Endothelial cell of umbilical vein (primary cell): ENCODE data around the gene CNTNAP2. TPM values are rescaled to one million over a fixed set of nuclear protein-coding genes. Genes with fewer than 3 reads are reported as not detected.

ENCODE experiments used
- BruUV-seq: library from RNA; stranded (reverse); fragments of 400-500 nt; replicated peaks from 2 replicates; lab custom pipeline; 2021; lab: Mats Ljungman, UMichigan
- CTCF ChIA-PET: fragments of 300-600, 350-600 bp; sonication (Branson Sonifier 250); formaldehyde crosslinking; loops from one replicate; lab custom pipeline; 2021; ENCODE audit warnings: antibody characterized with exemption, inconsistent platforms; lab: Charles Lee
- POLR2A ChIA-PET: fragments of 300-600, 350-600 bp; sonication (Branson Sonifier 250); formaldehyde crosslinking; loops from one replicate; lab custom pipeline; 2021; ENCODE audit warnings: antibody characterized with exemption, inconsistent platforms; lab: Charles Lee
- DNase-seq: peaks from one replicate; pipeline ENCODE4 v3.0.0-alpha.2; 2011; ENCODE audit warnings: low read depth, low spot score
- FAIRE-seq: peaks from 2 replicates; lab custom pipeline; 2011; peaks lifted over from hg19 to GRCh38; lab: Jason Lieb, UNC
- H2AFZ ChIP-seq: 2 replicates; pipeline ENCODE4 v1.6.0; 2012; ENCODE audit warnings: low read depth, low read length, control low read depth, inconsistent platforms
- H3K27ac ChIP-seq: 2 replicates; pipeline ENCODE4 v1.5.1; 2011; ENCODE audit warnings: low read depth, mild to moderate bottlenecking, control low read depth, low read length, moderate library complexity; ENCODE audit not compliant: insufficient read depth
- H3K27me3 ChIP-seq, 2 experiments: 2 replicates each; pipeline versions ENCODE4 v1.6.0 to v1.6.1; 2011; ENCODE audit warnings: low read length in 2 of 2, mixed read lengths in 1 of 2; ENCODE audit not compliant: control insufficient read depth in 2 of 2, insufficient read depth in 2 of 2
- H3K36me3 ChIP-seq, 2 experiments: 2 replicates in 1 of 2; 3 replicates in 1 of 2; pipeline ENCODE4 v1.5.1; 2011; ENCODE audit warnings: low read length in 2 of 2, mild to moderate bottlenecking in 1 of 2, moderate library complexity in 1 of 2; ENCODE audit not compliant: control insufficient read depth in 2 of 2, insufficient read depth in 2 of 2; ENCODE audit errors: extremely low read depth in 1 of 2
- H3K4me1 ChIP-seq: 3 replicates; pipeline ENCODE4 v1.5.1; 2011; ENCODE audit warnings: mild to moderate bottlenecking, low read length; ENCODE audit not compliant: control insufficient read depth, insufficient read depth; ENCODE audit errors: extremely low read depth
- H3K4me2 ChIP-seq: 2 replicates; pipeline ENCODE4 v1.6.1; 2011; ENCODE audit warnings: low read length, control low read depth, mixed read lengths; ENCODE audit not compliant: insufficient read depth
- H3K4me3 ChIP-seq, 3 experiments: fragments of 200-600 bp in 1 of 3; sonication (generic), shearing (Covaris generic) in 1 of 3; replicated peaks in 1 of 3; 2 replicates each; pipeline ENCODE4 v1.5.1; 2011 to 2016; ENCODE audit warnings: control low read depth in 3 of 3, low read length in 3 of 3, mild to moderate bottlenecking in 2 of 3, inconsistent platforms in 1 of 3, low read depth in 1 of 3, moderate library complexity in 1 of 3; ENCODE audit not compliant: insufficient read depth in 1 of 3
- H3K79me2 ChIP-seq: 2 replicates; pipeline ENCODE4 v1.6.0; 2012; ENCODE audit warnings: low read length, inconsistent platforms; ENCODE audit not compliant: control insufficient read depth, insufficient read depth
- H3K9ac ChIP-seq: replicated peaks from 2 replicates; pipeline ENCODE3; 2011; ENCODE audit warnings: low read length, control low read depth; ENCODE audit not compliant: insufficient read depth; ENCODE audit errors: extremely low read depth
- H3K9me1 ChIP-seq: replicated peaks from 3 replicates; pipeline ENCODE4 v1.6.0; 2011; ENCODE audit warnings: mild to moderate bottlenecking, low read length; ENCODE audit not compliant: control insufficient read depth, insufficient read depth; ENCODE audit errors: extremely low read depth
- H3K9me3 ChIP-seq: replicated peaks from 2 replicates; pipeline ENCODE4 v1.5.1; 2012; ENCODE audit warnings: low read length, inconsistent platforms; ENCODE audit not compliant: control insufficient read depth, insufficient read depth
- H4K20me1 ChIP-seq: replicated peaks from 2 replicates; pipeline ENCODE3; 2011; ENCODE audit warnings: mild to moderate bottlenecking, low read length; ENCODE audit not compliant: control insufficient read depth, insufficient read depth; ENCODE audit errors: extremely low read depth
- CTCF ChIP-seq, 2 donors: IDR thresholded peaks; 1 replicate in 1 of 2; 2 replicates in 1 of 2; pipeline ENCODE4 v1.5.1; 2011; ENCODE audit warnings: low read length in 2 of 2, mild to moderate bottlenecking in 2 of 2, moderate library complexity in 2 of 2, control low read depth in 1 of 2, inconsistent platforms in 1 of 2, low read depth in 1 of 2; ENCODE audit not compliant: insufficient read depth in 1 of 2; ENCODE audit errors: extremely low read depth in 1 of 2
- FOS ChIP-seq: IDR thresholded peaks from 2 replicates; pipeline ENCODE4 v1.6.1; 2011; ENCODE audit warnings: mild to moderate bottlenecking, low read length, moderate library complexity, borderline replicate concordance; ENCODE audit not compliant: insufficient read depth
- GATA2 ChIP-seq: IDR thresholded peaks from 2 replicates; pipeline ENCODE4 v1.7.0; 2011; ENCODE audit warnings: low read depth, mild to moderate bottlenecking, moderate library complexity, mixed read lengths, low read length; ENCODE audit not compliant: insufficient read length, insufficient read depth
- MYC ChIP-seq: IDR thresholded peaks from one replicate; pipeline ENCODE4 v1.6.1; 2011; ENCODE audit warnings: mild to moderate bottlenecking, low read depth, low read length
- POLR2A ChIP-seq: IDR thresholded peaks from 2 replicates; pipeline ENCODE4 v1.6.1; 2012; ENCODE audit warnings: low read depth, mild to moderate bottlenecking, control low read depth, low read length
- POLR2AphosphoS5 ChIP-seq: IDR thresholded peaks from 2 replicates; pipeline ENCODE4 v1.6.1; 2012; ENCODE audit warnings: low read depth, mild to moderate bottlenecking, control low read depth, low read length, moderate library complexity; ENCODE audit not compliant: insufficient read depth
- dilution Hi-C: fragments of 300-500 bp; cut with MboI; formaldehyde crosslinking; loops from one replicate; pipeline ENCODE4 v1.15.0; 2019; ENCODE audit warnings: low sequenced_read_pairs; ENCODE audit not compliant: extremely low pct_ligation_motif_present
- intact Hi-C: fragments of 100-400 bp; cut with micrococcal nuclease; formaldehyde crosslinking; loops from one replicate; pipeline ENCODE4 v1.10.0; 2022
- polyA plus RNA-seq, 4 experiments: library from polyadenylated mRNA; depleted of rRNA in 3 of 4; stranded (reverse) in 3 of 4; unstranded in 1 of 4; fragments of >200 nt; gene quantifications; 2 replicates each; pipeline versions ENCODE4 v1.2.1 to v1.2.3, GENCODE V29; 2011 to 2012; ENCODE audit warnings: missing spikeins in 1 of 4
- total RNA-seq: library from RNA; stranded (reverse); gene quantifications from 2 replicates; pipeline ENCODE4 v1.2.3, GENCODE V29; 2021
- TF ChIP-seq, protein P1 (sequence below): IDR thresholded peaks from 2 replicates; pipeline ENCODE4 v1.6.1; 2011; ENCODE audit not compliant: insufficient read depth, insufficient read length

The CNTNAP2 gene
- total and polyA plus RNA-seq, 2 donors (not counting 3 experiments of a cell fraction or from before 2014, with no cell fraction given): not detected

DNA sequence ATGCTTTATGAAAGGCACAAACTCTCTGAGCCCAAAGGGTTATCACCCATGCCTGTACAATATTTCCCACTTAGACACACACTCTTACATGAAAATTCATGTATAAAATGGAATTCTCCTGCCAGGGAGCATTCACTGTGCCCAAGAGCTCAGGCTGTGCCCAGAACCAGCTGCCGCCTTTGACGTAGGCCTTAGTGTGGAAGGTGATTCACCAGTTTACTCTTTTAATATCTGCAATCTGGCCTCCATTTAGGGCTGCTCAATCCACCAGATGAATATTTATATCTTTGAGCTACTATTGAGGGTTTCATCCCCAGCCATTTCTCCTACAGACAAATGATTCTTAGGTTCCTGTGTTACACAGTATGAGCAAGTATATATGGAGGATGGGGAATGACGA is 849.7 kb downstream of the CNTNAP2 start:
- no peak overlapping the region for H3K4me3 ChIP-seq
- no peak overlapping the region for H3K9ac ChIP-seq
- no peak for FAIRE-seq
- no peaks in the 10 kb centered on the region for H3K4me1 ChIP-seq
- H3K27me3 ChIP-seq: no peaks in the 10 kb centered on the region
- ChIA-PET CTCF (no interaction called here), POLR2A (no interaction called here)
- no peaks in the 10 kb centered on the region for H4K20me1 ChIP-seq
- H2AFZ ChIP-seq: no peak overlapping the region
- intact Hi-C loops: no loop called here
- TF ChIP-seq CTCF (IDR thresholded peaks at IDR 0.05; ENCODE audit: extremely low read depth in 1 of 2, insufficient read depth in 1 of 2, low read depth in 1 of 2, low read length in 2 of 2) (no peak), MYC (no peak), FOS (no peak), GATA2 (no peak), POLR2AphosphoS5 (no peak), POLR2A (no peak)
- TF ChIP-seq, protein P1, sequence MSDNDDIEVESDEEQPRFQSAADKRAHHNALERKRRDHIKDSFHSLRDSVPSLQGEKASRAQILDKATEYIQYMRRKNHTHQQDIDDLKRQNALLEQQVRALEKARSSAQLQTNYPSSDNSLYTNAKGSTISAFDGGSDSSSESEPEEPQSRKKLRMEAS: no peak
- no peak overlapping the region for H3K4me2 ChIP-seq
- no peak overlapping the region for H3K27ac ChIP-seq
- H3K36me3 ChIP-seq: no peaks in the 10 kb centered on the region
- H3K9me3 ChIP-seq: peaks cover 5% of the 10 kb centered on the region
- H3K9me1 ChIP-seq: no peaks in the 10 kb centered on the region
- no peaks in the 10 kb centered on the region for H3K79me2 ChIP-seq
- DNase-seq: no peak
- dilution Hi-C loops: no loop called here
- BruUV-seq: no TSS peak
